Bone marrow (tissue), 2 donors: ENCODE measurements around the gene RHOBTB3.

Experiments
- DNase-seq, 2 donors: peaks; one replicate each; lab custom pipeline; 2025; lab: John Stamatoyannopoulos, UW

Gene RHOBTB3

GRCh38 chr5:95841914-95842812 lies 111.0 kb downstream of the RHOBTB3 start:
- no peak for DNase-seq

- DNase-seq = peak; percentile 50 to 95
Measured at GRCh38 chr5:95842854-95843544, 111.9 kb downstream of the RHOBTB3 start.

- no peak for DNase-seq
Measured at GRCh38 chr5:95843733-95844223, 112.6 kb downstream of the RHOBTB3 start.

GRCh38 chr5:95845391-95845790 lies 114.3 kb downstream of the RHOBTB3 start:
- DNase-seq = no peak
